Stimulated activated CD4-positive, alpha-beta T cell treated with anti-CD3 and anti-CD28 coated beads, Interleukin-12 subunit alpha, Interleukin-12 subunit beta, amount 100 ng/mL, for 48 hours (primary cell): Measurements from ENCODE around the gene EXD2.
"Not testable (repeated sequence)": the region's sequence is repeated elsewhere in the genome, so short reads cannot be mapped to it uniquely, and the experiment has no call there.

ENCODE experiments used
- DNase-seq, 3 donors: peaks; one replicate each; pipeline ENCODE4 v3.0.0-alpha.2; 2020; ENCODE audit warnings: low read depth in 2 of 3, low spot score in 1 of 3

Gene EXD2

GRCh38 chr14:69193721-69194120, 2.4 kb downstream of the EXD2 start:
- DNase-seq = no peak

- no peak for DNase-seq
Observed at GRCh38 chr14:69199786-69200185, 8.5 kb downstream of the EXD2 start.

DNA sequence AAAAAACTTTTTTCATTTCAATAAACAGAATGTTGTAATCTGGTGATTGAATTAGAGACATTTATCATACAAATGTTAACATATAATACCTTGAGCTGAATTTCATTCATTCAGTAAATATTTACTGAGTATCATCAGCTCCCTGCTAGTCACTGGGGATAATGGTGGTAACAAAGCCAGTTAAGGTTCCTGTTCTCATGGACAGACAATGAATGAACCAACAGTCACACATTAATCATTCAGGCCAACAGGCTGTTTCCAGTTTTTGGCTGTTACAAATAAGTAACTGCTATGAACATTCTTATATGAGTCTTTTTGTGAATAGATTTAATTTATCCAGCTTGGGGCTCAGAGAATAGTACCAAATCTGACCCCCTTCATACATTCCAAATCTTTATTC, 13.5 kb downstream of the EXD2 start:
- no peak for DNase-seq

GRCh38 chr14:69207435-69208041, 16.2 kb downstream of the EXD2 start:
- DNase-seq = no peak

- no peak for DNase-seq
Observed at GRCh38 chr14:69208666-69209065, 17.4 kb downstream of the EXD2 start.

DNA sequence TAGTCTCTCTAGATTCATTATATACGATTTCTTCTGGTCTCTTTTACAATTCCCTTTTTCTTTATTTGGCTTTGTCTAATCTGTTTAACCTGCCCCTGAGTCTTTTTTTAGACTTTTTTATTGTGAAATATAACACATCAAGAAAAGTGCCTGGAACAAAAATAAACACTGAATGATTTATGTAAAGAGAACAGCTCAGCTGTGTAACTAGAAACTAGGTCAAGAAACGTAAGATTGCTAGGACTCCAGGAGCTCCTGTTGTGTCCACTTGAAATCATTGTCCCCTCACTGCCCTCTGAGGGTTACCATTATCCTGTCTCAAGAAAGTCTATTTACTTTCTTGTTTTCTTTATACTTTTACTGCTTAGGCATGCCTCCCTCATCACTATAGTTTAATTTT, 23.1 kb downstream of the EXD2 start:
- no peak for DNase-seq

GRCh38 chr14:69217663-69218062, 26.4 kb downstream of the EXD2 start:
- not testable (repeated sequence) for DNase-seq

GRCh38 chr14:69224946-69225345, 33.6 kb downstream of the EXD2 start:
- no peak for DNase-seq

DNA sequence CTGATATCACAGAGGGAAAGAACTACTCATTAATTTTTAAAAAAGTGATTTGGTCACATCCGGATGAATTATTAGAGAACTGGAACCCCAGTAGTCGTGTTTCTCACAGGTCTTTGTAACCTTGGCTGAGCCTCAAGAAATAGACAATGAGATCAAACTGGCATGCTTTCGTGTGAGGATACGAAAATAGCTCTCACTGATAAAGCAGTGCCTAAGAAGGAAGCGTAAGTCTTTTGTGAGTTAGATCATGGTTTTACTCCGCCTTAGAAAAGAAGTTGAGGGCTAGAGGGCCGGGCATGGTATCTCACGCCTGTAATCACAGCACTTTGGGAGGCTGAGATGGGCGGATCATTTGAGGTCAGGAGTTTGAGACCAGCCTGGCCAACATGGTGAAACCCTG, 34.9 kb downstream of the EXD2 start:
- no peak for DNase-seq

- no peak for DNase-seq
Observed at GRCh38 chr14:69226736-69227135, 35.4 kb downstream of the EXD2 start.

- no peak for DNase-seq
Observed at GRCh38 chr14:69231486-69231885, 40.2 kb downstream of the EXD2 start.

DNA sequence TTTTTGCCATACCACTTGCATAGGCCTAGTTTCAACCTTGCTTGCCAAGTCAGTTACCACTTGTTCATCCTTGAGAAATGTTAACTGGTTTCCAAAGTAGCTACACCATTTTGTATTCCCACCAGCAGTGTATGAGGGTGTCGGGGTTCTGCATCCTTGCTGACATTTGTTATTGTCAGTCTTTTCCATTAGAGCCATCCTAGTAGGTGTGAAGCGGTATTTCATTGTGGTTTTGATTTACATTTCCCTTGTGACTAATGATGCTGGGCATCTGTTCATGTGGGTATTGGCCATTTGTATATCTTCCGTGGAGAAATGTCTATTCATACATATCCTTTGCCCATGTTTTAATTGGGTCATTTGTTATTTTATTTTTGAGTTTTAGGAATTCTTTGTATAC, 41.1 kb downstream of the EXD2 start:
- no peak for DNase-seq

DNA sequence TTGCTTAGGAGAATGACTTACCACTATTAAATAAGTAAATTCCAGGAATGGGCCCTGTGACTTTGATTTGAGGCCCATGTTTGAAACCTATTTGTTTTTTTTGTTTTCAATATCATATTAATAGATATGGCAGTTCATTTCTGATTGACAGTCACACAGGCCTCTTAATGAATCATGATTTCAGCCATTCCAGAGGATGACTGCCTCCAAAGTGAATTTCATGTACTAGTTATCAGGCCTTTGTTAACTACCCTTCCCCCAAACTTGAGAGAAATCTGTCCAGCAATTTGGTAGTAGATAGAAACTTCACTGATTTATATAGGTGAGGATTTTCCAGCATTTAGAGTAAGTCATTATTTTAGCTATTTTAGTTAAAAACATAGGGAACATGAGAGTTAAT, 42.8 kb downstream of the EXD2 start:
- no peak for DNase-seq

GRCh38 chr14:69235708-69236107, 44.4 kb downstream of the EXD2 start:
- no peak for DNase-seq

- DNase-seq = no peak
Observed at GRCh38 chr14:69237142-69237541, 45.8 kb downstream of the EXD2 start.

DNA sequence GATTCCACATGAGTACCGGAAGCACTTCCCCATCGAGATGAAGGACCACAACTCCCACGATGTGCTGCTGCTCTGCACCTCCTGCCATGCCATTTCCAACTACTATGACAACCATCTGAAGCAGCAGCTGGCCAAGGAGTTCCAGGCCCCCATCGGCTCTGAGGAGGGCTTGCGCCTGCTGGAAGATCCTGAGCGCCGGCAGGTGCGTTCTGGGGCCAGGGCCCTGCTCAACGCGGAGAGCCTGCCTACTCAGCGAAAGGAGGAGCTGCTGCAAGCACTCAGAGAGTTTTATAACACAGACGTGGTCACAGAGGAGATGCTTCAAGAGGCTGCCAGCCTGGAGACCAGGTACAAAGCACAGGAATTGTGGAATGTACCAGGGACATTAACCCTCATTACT, 46.3 kb downstream of the EXD2 start:
- DNase-seq = no peak

DNA sequence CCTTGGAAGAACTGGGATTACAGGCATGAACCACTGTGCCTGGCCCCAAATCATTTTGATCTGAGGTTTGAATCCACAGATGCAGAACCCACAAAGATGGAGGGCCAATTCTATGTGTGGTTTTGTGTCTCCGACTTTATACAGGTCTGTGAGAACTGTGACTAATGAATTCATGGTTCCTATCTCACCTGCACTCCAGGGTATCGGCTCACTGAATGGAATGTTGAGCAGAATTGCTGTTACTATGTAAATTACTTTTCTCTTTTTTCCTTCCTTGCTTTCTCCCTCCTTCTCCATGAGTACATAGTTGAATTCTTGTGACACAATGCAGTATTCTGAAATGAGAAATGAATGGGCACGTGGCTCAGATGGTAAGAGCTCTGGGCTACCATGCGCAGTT, 47.6 kb downstream of the EXD2 start:
- no peak for DNase-seq

DNA sequence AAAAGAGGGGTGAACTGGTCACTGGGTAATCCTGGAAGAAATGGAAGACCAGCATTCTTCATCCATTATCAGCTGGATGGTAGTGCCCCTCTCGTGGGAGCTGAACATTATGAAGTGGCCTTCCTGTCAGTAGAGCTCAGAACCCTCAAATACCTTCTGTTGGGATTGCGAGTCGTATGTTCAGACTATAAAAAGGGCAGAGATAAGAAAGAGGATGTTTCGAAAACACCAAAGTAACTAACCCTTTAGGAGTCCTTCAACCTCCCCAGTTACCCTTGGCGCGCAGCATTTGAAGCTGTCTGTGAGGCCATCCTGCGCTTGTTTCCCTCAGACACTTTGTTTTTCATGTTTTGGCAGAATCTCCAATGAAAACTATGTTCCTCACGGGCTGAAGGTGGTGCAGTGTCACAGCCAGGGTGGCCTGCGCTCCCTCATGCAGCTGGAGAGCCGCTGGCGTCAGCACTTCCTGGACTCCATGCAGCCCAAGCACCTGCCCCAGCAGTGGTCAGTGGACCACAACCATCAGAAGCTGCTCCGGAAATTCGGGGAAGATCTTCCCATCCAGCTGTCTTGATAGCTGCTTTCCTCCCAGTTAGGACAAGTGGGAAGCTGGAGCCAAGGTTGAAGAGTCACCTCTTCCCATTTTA, 49.4 kb downstream of the EXD2 start:
- DNase-seq = no peak

DNA sequence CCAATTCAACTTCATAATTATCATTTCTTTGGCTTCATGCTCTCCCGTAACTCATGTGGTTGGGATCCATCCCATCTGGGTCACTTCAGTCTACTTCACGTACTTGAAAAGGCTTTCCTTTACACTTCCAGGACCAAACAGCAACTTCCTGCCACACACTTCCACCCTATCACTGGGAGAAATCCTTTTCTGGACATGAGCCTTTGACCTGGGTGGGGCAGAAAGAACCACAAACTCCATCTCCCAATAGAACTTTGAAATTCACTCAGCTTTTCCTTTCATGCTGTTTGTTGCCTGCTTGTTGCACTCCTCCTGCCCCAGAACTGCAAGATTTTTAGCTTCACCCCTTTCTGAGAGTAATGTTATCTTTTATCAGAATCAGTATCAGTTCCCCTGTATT, 50.3 kb downstream of the EXD2 start:
- no peak for DNase-seq

GRCh38 chr14:69242311-69243224, 51.3 kb downstream of the EXD2 start:
- DNase-seq = peak; percentile 17 to 57 (median 21)

DNA sequence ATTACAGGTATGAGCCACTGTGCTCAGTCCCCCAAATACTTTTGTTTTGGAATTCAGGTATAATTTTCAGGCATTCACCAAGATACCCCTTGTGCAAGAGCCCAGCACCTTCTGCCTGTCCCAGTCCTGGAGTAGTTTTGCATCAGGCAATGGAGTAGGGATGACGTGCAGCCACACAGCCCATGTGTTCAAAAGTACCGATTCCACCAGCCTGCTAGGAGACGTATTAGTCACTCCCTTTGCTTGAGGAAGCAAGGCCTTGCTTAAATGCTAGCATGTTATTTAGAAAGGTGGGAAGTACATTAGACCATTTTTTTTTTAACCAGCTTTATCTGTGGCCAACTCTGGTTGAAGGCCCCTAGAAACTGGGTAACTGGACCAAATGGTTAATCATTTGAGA, 53.6 kb downstream of the EXD2 start:
- DNase-seq = no peak

- no peak for DNase-seq
Observed at GRCh38 chr14:69246331-69246730, 55.0 kb downstream of the EXD2 start.
